ENCODE data around the gene PLB1. TPM values are rescaled to one million over a fixed set of nuclear protein-coding genes. Genes with fewer than 3 reads are reported as not detected.

PLB1 gene
- total and polyA plus RNA-seq, 9 of the 15 experiments (the other 6 are each of a cell fraction or from before 2014, with no cell fraction given), result 0.01 to 0.09 (median 0.07) TPM; not detected in 2

DNA sequence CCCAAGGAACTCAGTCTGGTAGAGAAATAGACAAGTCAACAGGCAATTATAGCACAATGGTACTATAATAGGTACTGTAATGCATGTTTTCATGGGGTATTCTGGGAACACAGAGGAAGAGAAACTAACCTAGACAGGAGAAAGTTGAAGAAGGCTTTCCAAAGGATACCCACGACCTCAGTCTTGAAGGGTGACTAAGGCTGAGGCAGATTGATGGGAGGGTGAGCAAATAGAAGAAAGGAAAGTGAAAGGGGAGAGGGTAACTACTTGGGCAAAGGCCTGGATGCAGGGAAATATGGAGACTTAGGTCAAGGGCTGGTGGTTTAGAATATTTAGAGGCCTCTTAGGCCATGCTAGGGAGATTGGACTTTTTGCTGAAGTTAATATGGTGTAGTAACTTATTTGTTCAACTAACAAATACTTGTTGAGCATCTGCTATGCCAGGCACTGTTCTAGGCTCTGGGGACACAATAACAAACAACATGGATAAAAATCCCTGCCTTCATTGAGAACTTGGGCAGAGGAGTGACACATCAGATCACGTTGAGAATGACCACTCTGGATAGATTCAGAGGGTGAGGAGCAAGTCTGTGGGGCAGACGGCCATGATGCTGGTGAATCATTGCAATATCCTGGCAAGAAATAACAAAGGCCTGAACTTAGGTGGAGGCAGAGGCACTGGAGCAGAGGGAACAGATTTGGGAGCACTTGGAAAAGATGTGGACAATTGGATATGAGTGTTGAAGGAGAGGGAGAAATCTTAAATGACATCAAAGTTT, 56.4 kb downstream of the PLB1 start:
- H4K20me1 ChIP-seq (replicated peaks; ENCODE audit: control insufficient read depth, insufficient read depth, low read length), result peaks cover 3% of the 10 kb centered on the region; the same call in 1 of the 2 replicates
- TF ChIP-seq LEF1 (IDR thresholded peaks at IDR 0.05), result no peak
- TF ChIP-seq, protein P1, sequence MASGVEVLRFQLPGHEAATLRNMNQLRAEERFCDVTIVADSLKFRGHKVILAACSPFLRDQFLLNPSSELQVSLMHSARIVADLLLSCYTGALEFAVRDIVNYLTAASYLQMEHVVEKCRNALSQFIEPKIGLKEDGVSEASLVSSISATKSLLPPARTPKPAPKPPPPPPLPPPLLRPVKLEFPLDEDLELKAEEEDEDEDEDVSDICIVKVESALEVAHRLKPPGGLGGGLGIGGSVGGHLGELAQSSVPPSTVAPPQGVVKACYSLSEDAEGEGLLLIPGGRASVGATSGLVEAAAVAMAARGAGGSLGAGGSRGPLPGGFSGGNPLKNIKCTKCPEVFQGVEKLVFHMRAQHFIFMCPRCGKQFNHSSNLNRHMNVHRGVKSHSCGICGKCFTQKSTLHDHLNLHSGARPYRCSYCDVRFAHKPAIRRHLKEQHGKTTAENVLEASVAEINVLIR (CRISPR knock-in tag; IDR thresholded peaks at IDR 0.05), result no peak
- no peak for TF ChIP-seq FOXA3 (CRISPR knock-in tag; conservative IDR thresholded peaks at IDR 0.05 in 1 of 2, IDR thresholded peaks at IDR 0.05 in 1 of 2)
- no peak for TF ChIP-seq HCFC1 (IDR thresholded peaks at IDR 0.05; ENCODE audit: low read depth, low read length)
- TF ChIP-seq ZKSCAN3 (CRISPR knock-in tag; IDR thresholded peaks at IDR 0.05), result no peak
- TF ChIP-seq KAT8 (IDR thresholded peaks at IDR 0.05; ENCODE audit: low read depth), result no peak
- TF ChIP-seq, protein P2, sequence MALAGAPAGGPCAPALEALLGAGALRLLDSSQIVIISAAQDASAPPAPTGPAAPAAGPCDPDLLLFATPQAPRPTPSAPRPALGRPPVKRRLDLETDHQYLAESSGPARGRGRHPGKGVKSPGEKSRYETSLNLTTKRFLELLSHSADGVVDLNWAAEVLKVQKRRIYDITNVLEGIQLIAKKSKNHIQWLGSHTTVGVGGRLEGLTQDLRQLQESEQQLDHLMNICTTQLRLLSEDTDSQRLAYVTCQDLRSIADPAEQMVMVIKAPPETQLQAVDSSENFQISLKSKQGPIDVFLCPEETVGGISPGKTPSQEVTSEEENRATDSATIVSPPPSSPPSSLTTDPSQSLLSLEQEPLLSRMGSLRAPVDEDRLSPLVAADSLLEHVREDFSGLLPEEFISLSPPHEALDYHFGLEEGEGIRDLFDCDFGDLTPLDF (CRISPR knock-in tag; IDR thresholded peaks at IDR 0.05), result no peak
- no peak for TF ChIP-seq SMAD2 (IDR thresholded peaks at IDR 0.05; ENCODE audit: low read depth, low read length)
- no peak for TF ChIP-seq ZNF766 (CRISPR knock-in tag; conservative IDR thresholded peaks at IDR 0.05)
- TF ChIP-seq ZC3H11A (IDR thresholded peaks at IDR 0.05; ENCODE audit: low read depth, low read length), result no peak
- no peak for TF ChIP-seq THRAP3 (IDR thresholded peaks at IDR 0.05; ENCODE audit: borderline replicate concordance)
- H3K9me1 ChIP-seq (ENCODE audit: control insufficient read depth, insufficient read depth, low read length), result no peaks in the 10 kb centered on the region
- DNase-seq (ENCODE audit: extremely low read depth in 1 of 4, low spot score in 3 of 4), result no peak
- no peak overlapping the region for H3K9ac ChIP-seq (ENCODE audit: insufficient read depth in 1 of 2, low read depth in 2 of 2, low read length in 2 of 2)
- ChIA-PET POLR2A (no interaction called here), CTCF (ENCODE audit: low intra/inter-chr PET ratio) (no interaction called here)
- H3K27ac ChIP-seq (ENCODE audit: extremely low read depth, low read depth, low read length), result no peak overlapping the region
- H3K36me3 ChIP-seq (ENCODE audit: control insufficient read depth, insufficient read depth, low read length), result no peaks in the 10 kb centered on the region
- ATAC-seq, result no peak
- FAIRE-seq, result no peak
- no peak overlapping the region for H3K4me3 ChIP-seq
- peaks cover 16 to 32% of the 10 kb centered on the region in 2 experiments; a peak in 4 of 5 replicates for H3K27me3 ChIP-seq (ENCODE audit: control insufficient read depth in 2 of 2, insufficient read depth in 2 of 2, low read length in 2 of 2)
- no peaks in the 10 kb centered on the region for H3K9me3 ChIP-seq (replicated peaks; ENCODE audit: control insufficient read depth, insufficient read depth, low read depth, low read length)
- WGBS (ENCODE audit: insufficient coverage, low coverage, missing lambda C conversion rate), result 3% methylated on average over 3 of the region's 3 CpGs
- no peaks in the 10 kb centered on the region for H3K4me1 ChIP-seq (replicated peaks in 1 of 2; ENCODE audit: control insufficient read depth in 2 of 2, insufficient read depth in 2 of 2, low read length in 2 of 2)
- H2AFZ ChIP-seq (ENCODE audit: low read depth, low read length), result no peak overlapping the region
- intact Hi-C loops (cut with micrococcal nuclease), result no loop called here
- H3K4me2 ChIP-seq (ENCODE audit: insufficient read depth, low read length), result no peak overlapping the region
- BruUV-seq (replicated peaks), result no TSS peak
- H3K79me2 ChIP-seq (ENCODE audit: control insufficient read depth, insufficient read depth, low read length), result no peaks in the 10 kb centered on the region
- in situ Hi-C loops (cut with MboI), result no loop called here

Measured in K562 (cell line).